Measurements from ENCODE around the gene ZSCAN18.

The ZSCAN18 gene

GRCh38 chr19:58085348-58085875 lies 12.6 kb downstream of the ZSCAN18 start:
- no peak for DNase-seq (ENCODE audit: low spot score)

- DNase-seq (ENCODE audit: low spot score), result no peak
These were observed 13.3 kb downstream of the ZSCAN18 start for GRCh38 chr19:58084596-58085347.

DNA sequence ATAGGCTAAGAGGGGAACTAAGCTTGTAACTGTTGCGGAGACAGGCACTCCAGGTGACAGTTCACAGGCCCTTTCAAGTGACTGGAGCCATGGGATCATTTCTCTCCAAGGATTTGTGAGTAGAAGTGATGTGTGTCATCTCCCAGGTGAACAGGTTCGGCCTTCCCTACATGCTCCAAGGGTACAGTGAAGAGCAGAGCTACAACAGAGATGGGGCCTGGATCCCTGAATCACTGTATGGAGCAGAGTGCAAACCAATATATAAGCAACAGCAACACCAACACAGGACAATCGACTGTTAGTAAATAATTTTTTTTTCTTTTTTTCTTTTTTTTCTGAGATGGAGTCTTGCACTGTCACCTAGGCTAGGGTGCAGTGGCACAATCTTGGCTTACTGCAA lies 15.0 kb downstream of the ZSCAN18 start:
- no peak for DNase-seq (ENCODE audit: low spot score)

DNA sequence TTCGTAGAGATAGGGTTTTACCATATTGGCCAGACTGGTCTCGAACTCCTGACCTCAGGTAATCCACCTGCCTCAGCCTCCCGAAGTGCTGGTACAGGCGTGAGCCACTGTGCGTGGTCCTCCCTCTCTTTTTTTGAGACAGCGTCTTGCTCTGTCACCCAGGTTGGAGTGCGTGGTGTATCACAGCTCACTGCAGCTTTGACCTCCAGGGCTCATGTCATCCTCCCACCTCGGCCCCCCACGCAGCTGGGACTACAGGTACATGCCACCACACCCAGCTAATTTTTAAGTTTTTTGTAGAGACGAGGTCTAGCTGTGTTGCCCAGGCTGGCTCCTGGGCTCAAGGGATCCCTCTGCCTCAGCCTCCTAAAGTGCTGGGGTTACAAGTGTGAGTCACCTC lies 18.2 kb downstream of the ZSCAN18 start:
- DNase-seq (ENCODE audit: low spot score), result no peak

DNA sequence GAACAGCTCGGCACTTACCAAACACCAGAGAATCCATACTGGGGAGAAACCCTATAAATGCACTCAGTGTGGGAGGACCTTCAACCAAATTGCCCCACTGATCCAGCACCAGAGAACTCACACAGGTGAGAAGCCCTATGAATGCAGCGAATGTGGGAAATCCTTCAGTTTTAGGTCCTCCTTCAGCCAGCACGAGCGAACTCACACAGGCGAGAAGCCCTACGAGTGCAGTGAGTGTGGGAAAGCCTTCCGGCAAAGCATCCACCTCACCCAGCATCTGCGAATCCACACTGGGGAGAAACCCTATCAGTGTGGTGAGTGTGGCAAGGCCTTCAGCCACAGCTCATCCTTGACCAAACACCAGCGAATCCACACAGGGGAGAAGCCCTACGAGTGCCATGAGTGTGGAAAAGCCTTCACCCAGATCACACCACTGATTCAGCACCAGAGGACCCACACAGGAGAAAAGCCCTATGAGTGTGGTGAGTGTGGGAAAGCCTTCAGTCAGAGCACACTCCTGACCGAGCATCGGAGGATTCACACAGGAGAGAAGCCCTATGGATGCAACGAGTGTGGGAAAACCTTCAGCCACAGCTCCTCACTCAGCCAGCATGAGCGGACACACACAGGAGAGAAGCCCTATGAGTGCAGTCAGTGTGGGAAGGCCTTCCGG lies 30.7 kb downstream of the ZSCAN18 start:
- DNase-seq (ENCODE audit: low spot score), result no peak

- DNase-seq (ENCODE audit: low spot score), result no peak
These were observed 34.3 kb downstream of the ZSCAN18 start for GRCh38 chr19:58063712-58064111.

GRCh38 chr19:58060231-58060630 lies 37.8 kb downstream of the ZSCAN18 start:
- no peak for DNase-seq (ENCODE audit: low spot score)

DNA sequence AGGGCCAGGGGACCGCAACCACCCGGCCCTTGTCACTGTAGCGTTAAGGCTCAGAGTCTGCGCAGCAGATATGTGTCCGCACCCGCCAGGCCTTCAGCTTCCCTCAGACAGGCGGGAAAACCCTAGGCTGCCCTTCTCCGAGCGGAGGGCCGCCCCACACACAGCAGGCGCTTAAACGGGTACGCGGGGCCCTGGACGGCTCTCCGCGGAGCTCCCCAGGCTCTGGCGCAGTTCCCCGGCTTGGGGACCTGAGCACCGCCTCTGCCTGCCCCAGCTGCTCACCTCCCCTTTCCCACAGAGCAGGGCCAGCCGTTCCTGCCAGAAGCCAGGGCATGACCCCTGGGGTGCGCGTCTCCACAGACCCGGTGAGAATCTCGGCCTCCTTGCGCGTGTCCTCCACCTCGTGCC lies 38.4 kb downstream of the ZSCAN18 start:
- DNase-seq (ENCODE audit: low spot score), result no peak

DNA sequence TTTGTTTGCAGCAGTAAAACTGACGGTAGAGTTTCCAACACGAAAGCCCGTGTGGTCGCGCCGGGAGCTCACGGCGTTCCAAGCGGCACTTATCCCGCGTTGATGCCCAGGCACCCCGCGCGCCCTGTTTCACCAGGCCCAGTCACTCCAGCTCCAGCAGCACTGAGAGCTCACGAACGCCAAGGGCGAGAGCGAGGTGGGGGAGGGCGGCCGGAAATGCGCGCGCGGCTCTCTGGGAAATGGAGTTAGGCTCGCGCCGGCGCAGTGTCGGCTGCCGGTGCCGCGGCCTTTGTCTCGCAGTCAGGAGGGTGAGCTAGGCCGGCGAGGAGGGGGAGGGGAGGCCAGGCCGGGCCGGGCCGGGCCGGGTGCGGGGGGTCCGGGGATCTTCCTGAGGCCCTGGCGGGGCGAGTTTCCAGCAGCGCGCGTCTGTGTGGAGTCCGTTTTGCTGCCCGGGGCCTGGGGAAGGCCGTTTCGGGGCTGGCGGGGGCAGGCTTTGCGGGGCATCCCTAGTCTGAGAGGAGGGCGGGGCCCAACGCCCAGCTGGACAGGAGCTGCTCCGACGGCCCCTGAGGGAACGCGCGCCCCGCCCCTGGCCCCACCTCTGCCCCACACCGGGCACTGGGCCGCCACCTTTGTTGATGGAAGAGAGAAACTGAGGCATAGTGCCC lies 38.9 kb downstream of the ZSCAN18 start, which contains the start of gene ZNF135:
TSS of gene ZNF135 (plus strand) at position 280 of the 668 bp plus-strand sequence. CDS start 721 bp downstream, outside the sequence.
- DNase-seq (ENCODE audit: low spot score), result no peak

GRCh38 chr19:58058467-58058866 lies 39.6 kb downstream of the ZSCAN18 start:
- DNase-seq (ENCODE audit: low spot score), result no peak

DNA sequence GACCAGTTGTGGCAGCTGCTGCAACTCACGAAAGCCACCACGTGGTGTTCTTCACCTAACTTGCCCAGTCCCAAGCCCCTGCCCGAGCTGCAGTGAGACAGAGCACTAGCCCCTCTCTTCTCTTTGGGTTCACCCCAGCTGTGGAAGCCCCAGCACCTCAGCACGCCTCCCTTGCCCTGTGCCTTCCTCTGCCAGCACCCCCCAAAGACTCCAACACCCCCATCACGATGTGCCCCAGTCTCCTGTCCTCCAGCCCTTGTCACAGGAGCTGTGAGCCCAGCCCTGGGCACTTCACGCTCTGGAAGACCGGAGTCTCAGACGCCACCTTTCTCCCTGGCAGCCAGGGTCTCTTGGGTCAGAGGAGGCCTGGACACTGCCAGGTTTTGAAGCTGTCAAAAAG lies 41.2 kb downstream of the ZSCAN18 start:
- no peak for DNase-seq (ENCODE audit: low spot score)

GRCh38 chr19:58056261-58056660 lies 41.8 kb downstream of the ZSCAN18 start:
- DNase-seq (ENCODE audit: low spot score), result no peak

DNA sequence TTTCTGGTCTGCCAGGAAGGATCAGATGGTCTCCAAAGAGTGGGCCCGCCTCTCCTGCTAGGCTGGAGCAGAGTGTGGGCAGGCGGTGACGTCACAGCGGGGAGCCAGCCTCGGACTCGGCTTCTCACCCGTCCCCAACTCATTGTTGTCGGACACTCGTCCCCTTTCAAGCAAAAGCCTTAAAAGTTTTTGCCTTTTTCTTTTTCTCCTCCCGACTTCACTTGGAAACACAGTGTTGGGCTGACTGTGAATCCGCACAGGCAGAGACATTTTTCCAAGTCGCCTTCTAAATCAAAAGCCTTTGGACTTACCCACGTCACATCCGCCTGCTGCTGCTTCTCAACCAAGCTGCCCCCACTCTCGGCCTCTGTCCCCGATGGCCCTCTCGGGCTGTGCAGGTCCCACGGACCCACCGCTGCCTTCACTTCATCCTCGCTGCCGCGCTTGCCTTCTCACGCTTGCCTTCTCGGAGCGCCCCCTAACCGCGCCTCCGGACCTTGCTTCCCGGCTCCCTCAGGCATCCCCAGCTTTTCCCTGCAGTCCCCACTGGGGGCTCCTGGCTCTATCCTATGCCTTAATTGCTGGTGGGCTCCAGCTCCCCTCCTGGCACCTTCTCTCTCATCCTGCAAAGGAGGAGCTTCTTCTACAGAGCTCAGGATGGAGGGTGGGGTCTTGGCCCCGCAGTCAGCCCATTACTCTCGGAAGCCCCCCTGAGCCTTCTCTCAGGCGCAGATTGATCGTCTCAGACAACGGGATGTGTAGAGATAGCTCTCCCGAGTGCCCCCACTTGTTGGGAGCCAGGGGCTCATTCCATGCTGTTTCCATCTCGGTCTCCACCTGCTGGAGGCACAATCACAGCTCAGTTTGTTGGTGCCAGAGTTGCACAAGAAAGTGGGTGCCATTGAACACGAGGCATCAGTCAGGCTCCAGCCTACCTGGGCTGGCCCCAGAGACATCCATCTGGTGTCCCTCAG lies 42.8 kb downstream of the ZSCAN18 start:
- no peak for DNase-seq (ENCODE audit: low spot score)

GRCh38 chr19:58053480-58054156 lies 44.4 kb downstream of the ZSCAN18 start:
- DNase-seq (ENCODE audit: low spot score), result no peak

- DNase-seq (ENCODE audit: low spot score), result no peak
These were observed 45.8 kb downstream of the ZSCAN18 start for GRCh38 chr19:58052256-58052655.

DNA sequence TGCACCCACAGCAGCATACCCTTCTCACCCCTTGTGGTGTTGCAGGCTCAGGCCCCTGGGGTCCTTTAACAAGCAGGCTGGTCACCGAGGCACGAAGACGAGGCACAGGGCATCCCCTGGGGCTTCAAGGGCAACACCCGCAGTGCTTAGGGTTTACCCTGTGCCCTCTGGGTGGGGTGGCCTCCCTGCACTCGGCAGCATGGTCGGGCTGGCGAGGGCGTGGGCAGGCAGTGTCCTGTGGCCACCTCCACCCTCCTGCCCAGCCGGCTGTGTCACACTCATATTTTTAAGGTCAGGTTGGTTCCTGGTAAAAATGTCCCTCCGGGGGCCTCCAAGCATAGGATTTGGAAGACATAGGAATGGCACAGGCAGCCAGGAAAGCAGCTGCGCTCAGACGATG lies 50.4 kb downstream of the ZSCAN18 start:
- no peak for DNase-seq (ENCODE audit: low spot score)

GRCh38 chr19:58046856-58047255 lies 51.2 kb downstream of the ZSCAN18 start:
- no peak for DNase-seq (ENCODE audit: low spot score)

GRCh38 chr19:58045411-58046050 lies 52.5 kb downstream of the ZSCAN18 start:
- no peak for DNase-seq (ENCODE audit: low spot score)

DNA sequence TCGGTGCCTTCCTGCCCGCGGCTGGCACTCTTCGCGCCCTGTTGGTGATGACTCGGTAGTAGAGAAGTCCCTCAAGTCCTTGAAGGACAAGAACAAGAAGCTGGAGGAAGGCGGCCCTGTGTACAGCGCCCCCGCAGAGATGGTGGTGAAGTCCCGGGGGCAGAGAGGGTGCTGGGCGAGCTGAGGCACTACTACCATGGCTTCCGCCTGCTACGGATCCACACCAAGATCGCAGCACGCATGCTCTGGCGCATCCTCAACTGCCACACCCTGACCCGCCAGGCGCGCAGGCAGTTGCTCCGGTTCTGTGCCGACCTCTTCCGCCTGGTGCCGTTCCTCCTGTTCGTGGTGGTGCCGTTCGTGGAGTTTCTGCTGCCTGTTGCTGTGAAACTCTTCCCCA lies 53.1 kb downstream of the ZSCAN18 start:
- DNase-seq (ENCODE audit: low spot score), result no peak

DNA sequence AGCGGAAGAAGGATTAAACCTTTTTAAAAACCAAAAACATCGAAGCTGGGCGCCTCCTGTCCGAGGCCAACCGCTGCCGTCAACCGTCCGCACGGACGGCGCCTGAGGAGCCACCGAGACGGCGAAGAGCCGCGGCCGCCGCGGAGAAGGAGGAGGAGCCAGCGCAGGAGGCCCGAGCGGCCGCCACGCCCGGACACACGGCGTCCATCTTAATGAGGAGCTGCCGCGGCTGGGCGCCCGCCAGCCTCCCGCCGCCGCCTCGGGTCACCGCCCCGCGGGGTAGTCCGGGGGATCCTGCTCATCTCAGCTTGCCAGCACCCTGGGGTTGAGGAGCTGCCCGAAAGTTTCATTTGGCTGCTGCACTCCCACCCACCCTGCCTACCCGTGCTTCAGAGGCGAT lies 53.6 kb downstream of the ZSCAN18 start:
- DNase-seq (ENCODE audit: low spot score), result no peak

Data from RKO (cell line).